SK-N-SH (cell line): Measurements from ENCODE around the gene DHRSX. TPM values are rescaled to one million over a fixed set of nuclear protein-coding genes. Genes with fewer than 3 reads are reported as not detected.

Experiments
- CTCF ChIA-PET: fragments of 300-600, 350-600 bp; formaldehyde crosslinking; extraction: SDS; loops from one replicate; lab custom pipeline; 2021; lab: Yijun Ruan, JAX
- POLR2A ChIA-PET: fragments of 350-600 bp; sonication (Branson Sonifier 250); formaldehyde crosslinking; extraction: SDS; loops from one replicate; lab custom pipeline; 2020; ENCODE audit warnings: antibody characterized with exemption, inconsistent platforms; lab: Yijun Ruan, JAX
- DNase-seq: peaks from one replicate; pipeline ENCODE4 v3.0.0; 2012
- H2AFZ ChIP-seq: fragments of 200-600 bp; sonication (generic); 2 replicates; pipeline ENCODE4 v1.8.1; 2016; ENCODE audit warnings: antibody characterized with exemption, mild to moderate bottlenecking, low read depth
- H3F3A ChIP-seq: fragments of 200-600 bp; sonication (generic); replicated peaks from 2 replicates; pipeline ENCODE3; 2016; ENCODE audit warnings: antibody characterized with exemption, mild to moderate bottlenecking; ENCODE audit not compliant: insufficient read depth
- H3K27ac ChIP-seq, 2 experiments: fragments of 200-500 bp in 1 of 2; fragments of 200-600 bp in 1 of 2; sonication (Bioruptor generic) in 1 of 2; sonication (generic), shearing (Covaris generic) in 1 of 2; 2 replicates each; pipeline versions ENCODE4 v1.5.1 to v1.6.1; 2014 to 2016; ENCODE audit warnings: low read depth in 2 of 2, inconsistent platforms in 1 of 2, low read length in 1 of 2, mild to moderate bottlenecking in 1 of 2, mixed read lengths in 1 of 2
- H3K27me3 ChIP-seq: fragments of 200-600 bp; sonication (generic), shearing (Covaris generic); 2 replicates; pipeline ENCODE4 v1.6.1; 2016; ENCODE audit warnings: mixed run types; ENCODE audit not compliant: insufficient read depth
- H3K36me3 ChIP-seq, 2 experiments: fragments of 200-500 bp in 1 of 2; fragments of 200-600 bp in 1 of 2; sonication (Bioruptor generic) in 1 of 2; sonication (generic) in 1 of 2; replicated peaks in 1 of 2; 2 replicates each; pipeline versions ENCODE3 to v1.5.1; 2014 to 2016; ENCODE audit warnings: low read length in 1 of 2, mild to moderate bottlenecking in 1 of 2; ENCODE audit not compliant: insufficient read depth in 2 of 2, control insufficient read depth in 1 of 2
- H3K4me1 ChIP-seq, 2 experiments: fragments of 200-500 bp in 1 of 2; fragments of 200-600 bp in 1 of 2; sonication (Bioruptor generic) in 1 of 2; sonication (generic), shearing (Covaris generic) in 1 of 2; 2 replicates each; pipeline versions ENCODE4 v1.5.1 to v1.6.1; 2014 to 2016; ENCODE audit warnings: low read depth in 1 of 2, low read length in 1 of 2, mixed run types in 1 of 2; ENCODE audit not compliant: insufficient read depth in 2 of 2, control insufficient read depth in 1 of 2
- H3K4me2 ChIP-seq: fragments of 200-600 bp; sonication (generic), shearing (Covaris generic); 2 replicates; pipeline ENCODE4 v1.6.1; 2017; ENCODE audit warnings: mixed run types
- H3K4me3 ChIP-seq, 2 experiments: fragments of 200-500 bp in 1 of 2; fragments of 200-600 bp in 1 of 2; sonication (Bioruptor generic) in 1 of 2; sonication (generic), shearing (Covaris generic) in 1 of 2; 2 replicates each; pipeline versions ENCODE4 v1.5.1 to v1.8.1; 2014 to 2016; ENCODE audit warnings: low read depth in 2 of 2, inconsistent platforms in 1 of 2, low read length in 1 of 2, mild to moderate bottlenecking in 1 of 2, mixed read lengths in 1 of 2, moderate library complexity in 1 of 2
- H3K79me2 ChIP-seq: fragments of 200-600 bp; sonication (generic); 2 replicates; pipeline ENCODE4 v1.8.1; 2017; ENCODE audit warnings: mild to moderate bottlenecking; ENCODE audit not compliant: insufficient read depth
- H3K9ac ChIP-seq: fragments of 200-600 bp; sonication (generic); 2 replicates; pipeline ENCODE4 v1.6.1; 2017; ENCODE audit warnings: mixed run types
- H3K9me2 ChIP-seq: fragments of 200-600 bp; sonication (generic); 2 replicates; pipeline ENCODE4 v1.6.1; 2017; ENCODE audit warnings: mixed run types
- H3K9me3 ChIP-seq: fragments of 200-600 bp; sonication (generic); 2 replicates; pipeline ENCODE4 v1.6.1; 2017; ENCODE audit warnings: mixed run types, mild to moderate bottlenecking, moderate library complexity
- H4K20me1 ChIP-seq: fragments of 200-600 bp; sonication (generic); 2 replicates; pipeline ENCODE4 v1.6.1; 2017; ENCODE audit warnings: mild to moderate bottlenecking, mixed run types; ENCODE audit not compliant: insufficient read depth
- EP300 ChIP-seq, 2 experiments: IDR thresholded peaks; 2 replicates each; pipeline versions ENCODE4 v1.4.0 to v1.6.1; 2012; ENCODE audit warnings: borderline replicate concordance in 1 of 2, low read depth in 1 of 2, low read length in 1 of 2
- EZH2phosphoT487 ChIP-seq: fragments of 200-600 bp; sonication (generic); IDR thresholded peaks from 2 replicates; pipeline ENCODE4 v1.6.1; 2017; ENCODE audit warnings: low read depth, mixed run types, mild to moderate bottlenecking, antibody characterized with exemption, moderate library complexity, borderline replicate concordance
- FOSL2 ChIP-seq: IDR thresholded peaks from 2 replicates; pipeline ENCODE4 v1.4.0; 2012; ENCODE audit warnings: low read depth, mild to moderate bottlenecking, moderate library complexity, borderline replicate concordance
- FOXJ3 ChIP-seq: sonication (generic); formaldehyde crosslinking; IDR thresholded peaks from 2 replicates; pipeline ENCODE4 v1.5.1; 2020; ENCODE audit warnings: mild to moderate bottlenecking, missing genetic modification reagents
- FOXM1 ChIP-seq: IDR thresholded peaks from 2 replicates; pipeline ENCODE4 v1.4.0; 2012; ENCODE audit warnings: low read depth, mild to moderate bottlenecking
- GATA2 ChIP-seq: sonication (generic); formaldehyde crosslinking; IDR thresholded peaks from 2 replicates; pipeline ENCODE4 v1.5.0; 2020; ENCODE audit warnings: mild to moderate bottlenecking, missing genetic modification reagents
- MAX ChIP-seq: IDR thresholded peaks from 2 replicates; pipeline ENCODE4 v1.4.0; 2012; ENCODE audit warnings: low read depth
- MEF2A ChIP-seq: IDR thresholded peaks from 2 replicates; pipeline ENCODE4 v1.4.0; 2012; ENCODE audit warnings: low read depth, borderline replicate concordance
- NFIC ChIP-seq: IDR thresholded peaks from 2 replicates; pipeline ENCODE4 v1.4.0; 2012; ENCODE audit warnings: borderline replicate concordance
- PBX3 ChIP-seq: IDR thresholded peaks from 2 replicates; pipeline ENCODE4; 2012
- REST ChIP-seq: IDR thresholded peaks from 2 replicates; pipeline ENCODE4 v1.6.1; 2012; ENCODE audit warnings: mild to moderate bottlenecking, low read depth, low read length, moderate library complexity
- RFX5 ChIP-seq: IDR thresholded peaks from 2 replicates; pipeline ENCODE4 v1.6.1; 2012; ENCODE audit warnings: mild to moderate bottlenecking, improper control_type of control experiment, low read length
- RXRA ChIP-seq: IDR thresholded peaks from 2 replicates; pipeline ENCODE4 v1.4.0; 2012; ENCODE audit warnings: low read depth, mild to moderate bottlenecking, borderline replicate concordance
- SIN3A ChIP-seq: IDR thresholded peaks from 2 replicates; pipeline ENCODE4 v1.6.1; 2012; ENCODE audit warnings: low read depth, mild to moderate bottlenecking, low read length, moderate library complexity, borderline replicate concordance
- SMC3 ChIP-seq: IDR thresholded peaks from 2 replicates; pipeline ENCODE4 v1.6.1; 2012; ENCODE audit warnings: low read depth, low read length, improper control_type of control experiment
- TAF1 ChIP-seq: IDR thresholded peaks from 2 replicates; pipeline ENCODE4 v1.6.1; 2012; ENCODE audit warnings: low read depth, mild to moderate bottlenecking, low read length, moderate library complexity, borderline replicate concordance
- USF1 ChIP-seq: IDR thresholded peaks from 2 replicates; pipeline ENCODE4 v1.4.0; 2012; ENCODE audit warnings: low read depth, borderline replicate concordance
- USF2 ChIP-seq: fragments of 150-350 bp; IDR thresholded peaks from 2 replicates; pipeline ENCODE4 v1.6.1; 2017; ENCODE audit warnings: antibody characterized with exemption, low read length, low read depth, borderline replicate concordance
- YY1 ChIP-seq: IDR thresholded peaks from 2 replicates; pipeline ENCODE4 v1.4.0; 2012; ENCODE audit warnings: low read depth, mild to moderate bottlenecking
- ZBTB33 ChIP-seq: IDR thresholded peaks from 2 replicates; pipeline ENCODE4 v1.4.0; 2012; ENCODE audit warnings: low read depth, borderline replicate concordance
- WGBS: methylation state at CpG from one replicate; pipeline ENCODE4 v1.1.6; 2017; ENCODE audit warnings: low lambda C conversion rate; 5-methylcytosine and 5-hydroxymethylcytosine counted together
- polyA plus RNA-seq, 3 experiments: library from polyadenylated mRNA; depleted of rRNA; stranded (reverse); fragments of >200 nt; gene quantifications; 2 replicates each; pipeline ENCODE4 v1.2.3, GENCODE V29; 2012

The DHRSX gene
- polyA plus RNA-seq, 1 of the 3 experiments (the other 2 are of a cell fraction), result 34.3 TPM

- H2AFZ ChIP-seq, result no peak overlapping the region
- H3K9ac ChIP-seq, result no peak overlapping the region
- H3K27me3 ChIP-seq, result no peaks in the 10 kb centered on the region
- H3K4me2 ChIP-seq, result no peak overlapping the region
- no peaks in the 10 kb centered on the region for H4K20me1 ChIP-seq
- H3K36me3 ChIP-seq, result no peaks in the 10 kb centered on the region
- 96% methylated on average over 13 of the region's 13 CpGs for WGBS
- no peaks in the 10 kb centered on the region for H3F3A ChIP-seq
- TF ChIP-seq EP300 (IDR thresholded peaks at IDR 0.05; ENCODE audit: borderline replicate concordance in 1 of 2, low read depth in 1 of 2, low read length in 1 of 2) (no peak), PBX3 (no peak), RXRA (no peak), ZBTB33 (no peak), USF2 (no peak), YY1 (no peak), RFX5 (no peak), EZH2phosphoT487 (no peak), TAF1 (no peak), MAX (no peak), FOXJ3 (no peak), GATA2 (CRISPR knock-in tag) (no peak), NFIC (no peak), FOSL2 (no peak), SMC3 (no peak), FOXM1 (no peak), USF1 (no peak), SIN3A (no peak), MEF2A (no peak), REST (no peak)
- H3K79me2 ChIP-seq, result peaks cover 14% of the 10 kb centered on the region
- no peak for DNase-seq
- H3K4me3 ChIP-seq, result no peak overlapping the region
- no peaks in the 10 kb centered on the region for H3K9me3 ChIP-seq
- H3K9me2 ChIP-seq, result no peaks in the 10 kb centered on the region
- ChIA-PET POLR2A (no interaction called here), CTCF (no interaction called here)
- H3K4me1 ChIP-seq, result no peaks in the 10 kb centered on the region
- H3K27ac ChIP-seq, result no peak overlapping the region
These were observed 51.5 kb downstream of the DHRSX start for GRCh38 chrX:2449135-2449886.
